Measurements from ENCODE around the gene MARCHF2. TPM values are rescaled to one million over a fixed set of nuclear protein-coding genes. Genes with fewer than 3 reads are reported as not detected.
A peak's percentile ranks its signal among the peaks of the same experiment; 100 is the strongest.

MARCHF2 gene
- polyA plus RNA-seq, 1 of the 3 experiments (the other 2 are of a cell fraction), result 57.2 TPM

GRCh38 chr19:8458380-8458779 is 45.3 kb downstream of the MARCHF2 start:
- Histone ChIP-seq H3K4me2 (no peak overlapping the region), H4K20me1 (ENCODE audit: insufficient read depth) (peaks cover 100% of the 10 kb centered on the region), H3K36me3 (replicated peaks in 1 of 2; ENCODE audit: control insufficient read depth in 1 of 2, insufficient read depth in 2 of 2, low read length in 1 of 2) (peaks cover 38 to 57% of the 10 kb centered on the region in 2 experiments), H3K79me2 (ENCODE audit: insufficient read depth) (peaks cover 100% of the 10 kb centered on the region), H3K9ac (no peak overlapping the region), H3K9me3 (no peaks in the 10 kb centered on the region), H3K9me2 (no peaks in the 10 kb centered on the region), H3K4me1 (ENCODE audit: control insufficient read depth in 1 of 2, insufficient read depth in 2 of 2, low read depth in 1 of 2, low read length in 1 of 2) (peaks cover 19 to 26% of the 10 kb centered on the region in 2 experiments), H3K4me3 (ENCODE audit: low read depth in 2 of 2, low read length in 1 of 2) (no peak overlapping the region), H3K27ac (ENCODE audit: low read depth in 2 of 2, low read length in 1 of 2) (peak overlapping the region in 1 of 2 experiments; percentile 6; a peak in 2 of 4 replicates), H3F3A (replicated peaks; ENCODE audit: insufficient read depth) (peaks cover 25% of the 10 kb centered on the region), H2AFZ (ENCODE audit: low read depth) (no peak overlapping the region), H3K27me3 (ENCODE audit: insufficient read depth) (no peaks in the 10 kb centered on the region)
- ChIA-PET POLR2A (interaction anchor here (1.1 kb wide), 1 partner anchor 14 kb away, joined by 4 read pairs; the partner anchor contains the start of gene HNRNPM), CTCF (interaction anchor here (1.7 to 2.2 kb wide), 2 partner anchors 12 to 105 kb away, joined by 6 to 7 read pairs; no protein-coding TSS in a partner anchor)
- no peak for DNase-seq
- WGBS (ENCODE audit: low lambda C conversion rate), result 89% methylated on average over 5 of the region's 5 CpGs
- TF ChIP-seq TCF12 (IDR thresholded peaks at IDR 0.05), result no peak
- no peak for TF ChIP-seq SMC3 (IDR thresholded peaks at IDR 0.05; ENCODE audit: low read depth, low read length)
- no peak for TF ChIP-seq IRF3 (IDR thresholded peaks at IDR 0.05; ENCODE audit: low read depth, low read length)
- no peak for TF ChIP-seq EP300 (IDR thresholded peaks at IDR 0.05; ENCODE audit: borderline replicate concordance in 1 of 2, low read depth in 1 of 2, low read length in 1 of 2)
- no peak for TF ChIP-seq GABPA (IDR thresholded peaks at IDR 0.05; ENCODE audit: low read depth)
- no peak for TF ChIP-seq ELF1 (IDR thresholded peaks at IDR 0.05)
- no peak for TF ChIP-seq NRF1 (IDR thresholded peaks at IDR 0.05; ENCODE audit: low read depth, low read length)
- no peak for TF ChIP-seq MAX (IDR thresholded peaks at IDR 0.05; ENCODE audit: low read depth)
- TF ChIP-seq RFX5 (IDR thresholded peaks at IDR 0.05; ENCODE audit: low read length), result no peak
- no peak for TF ChIP-seq RXRA (IDR thresholded peaks at IDR 0.05; ENCODE audit: borderline replicate concordance, low read depth)

DNA sequence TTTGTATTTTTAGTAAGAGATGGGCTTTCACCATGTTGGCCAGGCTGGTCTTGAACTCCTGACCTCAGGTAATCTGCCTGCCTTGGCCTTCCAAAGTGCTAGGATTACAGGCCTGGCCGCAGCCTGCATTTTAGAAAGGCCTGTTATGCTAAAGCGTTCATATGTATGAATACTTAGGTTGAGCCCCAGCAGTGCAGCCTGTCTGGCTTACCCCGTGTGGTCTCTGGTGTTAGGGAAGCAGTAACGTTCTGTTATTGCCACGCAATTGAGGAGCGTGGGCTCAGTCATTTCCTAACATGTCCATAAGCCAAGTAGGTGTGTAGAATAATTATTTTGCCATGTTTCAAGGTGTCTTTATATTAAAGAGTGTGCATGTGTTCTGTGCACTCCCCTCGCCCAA is 46.0 kb downstream of the MARCHF2 start:
- DNase-seq, result no peak
- Histone ChIP-seq H3K27me3 (ENCODE audit: insufficient read depth) (no peaks in the 10 kb centered on the region), H2AFZ (ENCODE audit: low read depth) (no peak overlapping the region), H3K79me2 (ENCODE audit: insufficient read depth) (peaks cover 100% of the 10 kb centered on the region), H3K9me2 (no peaks in the 10 kb centered on the region), H3K36me3 (replicated peaks in 1 of 2; ENCODE audit: control insufficient read depth in 1 of 2, insufficient read depth in 2 of 2, low read length in 1 of 2) (peaks cover 41 to 63% of the 10 kb centered on the region in 2 experiments), H3K9ac (no peak overlapping the region; the same call in 1 of the 2 replicates), H3K27ac (ENCODE audit: low read depth in 2 of 2, low read length in 1 of 2) (peak overlapping the region in 1 of 2 experiments; percentile 43; a peak in 3 of 4 replicates), H3F3A (replicated peaks; ENCODE audit: insufficient read depth) (peaks cover 25% of the 10 kb centered on the region), H3K4me1 (ENCODE audit: control insufficient read depth in 1 of 2, insufficient read depth in 2 of 2, low read depth in 1 of 2, low read length in 1 of 2) (peaks cover 19 to 26% of the 10 kb centered on the region in 2 experiments), H3K9me3 (no peaks in the 10 kb centered on the region), H3K4me3 (ENCODE audit: low read depth in 2 of 2, low read length in 1 of 2) (no peak overlapping the region; a peak in 1 of 4 replicates), H4K20me1 (ENCODE audit: insufficient read depth) (peaks cover 100% of the 10 kb centered on the region), H3K4me2 (peak overlapping the region; percentile 5)
- ChIA-PET CTCF (no interaction called here), POLR2A (no interaction called here)
- WGBS (ENCODE audit: low lambda C conversion rate), result 80% methylated on average over 7 of the region's 7 CpGs
- TF ChIP-seq GABPA (IDR thresholded peaks at IDR 0.05; ENCODE audit: low read depth), result no peak
- TF ChIP-seq FOXJ3 (CRISPR knock-in tag; IDR thresholded peaks at IDR 0.05), result no peak
- TF ChIP-seq, protein P1, sequence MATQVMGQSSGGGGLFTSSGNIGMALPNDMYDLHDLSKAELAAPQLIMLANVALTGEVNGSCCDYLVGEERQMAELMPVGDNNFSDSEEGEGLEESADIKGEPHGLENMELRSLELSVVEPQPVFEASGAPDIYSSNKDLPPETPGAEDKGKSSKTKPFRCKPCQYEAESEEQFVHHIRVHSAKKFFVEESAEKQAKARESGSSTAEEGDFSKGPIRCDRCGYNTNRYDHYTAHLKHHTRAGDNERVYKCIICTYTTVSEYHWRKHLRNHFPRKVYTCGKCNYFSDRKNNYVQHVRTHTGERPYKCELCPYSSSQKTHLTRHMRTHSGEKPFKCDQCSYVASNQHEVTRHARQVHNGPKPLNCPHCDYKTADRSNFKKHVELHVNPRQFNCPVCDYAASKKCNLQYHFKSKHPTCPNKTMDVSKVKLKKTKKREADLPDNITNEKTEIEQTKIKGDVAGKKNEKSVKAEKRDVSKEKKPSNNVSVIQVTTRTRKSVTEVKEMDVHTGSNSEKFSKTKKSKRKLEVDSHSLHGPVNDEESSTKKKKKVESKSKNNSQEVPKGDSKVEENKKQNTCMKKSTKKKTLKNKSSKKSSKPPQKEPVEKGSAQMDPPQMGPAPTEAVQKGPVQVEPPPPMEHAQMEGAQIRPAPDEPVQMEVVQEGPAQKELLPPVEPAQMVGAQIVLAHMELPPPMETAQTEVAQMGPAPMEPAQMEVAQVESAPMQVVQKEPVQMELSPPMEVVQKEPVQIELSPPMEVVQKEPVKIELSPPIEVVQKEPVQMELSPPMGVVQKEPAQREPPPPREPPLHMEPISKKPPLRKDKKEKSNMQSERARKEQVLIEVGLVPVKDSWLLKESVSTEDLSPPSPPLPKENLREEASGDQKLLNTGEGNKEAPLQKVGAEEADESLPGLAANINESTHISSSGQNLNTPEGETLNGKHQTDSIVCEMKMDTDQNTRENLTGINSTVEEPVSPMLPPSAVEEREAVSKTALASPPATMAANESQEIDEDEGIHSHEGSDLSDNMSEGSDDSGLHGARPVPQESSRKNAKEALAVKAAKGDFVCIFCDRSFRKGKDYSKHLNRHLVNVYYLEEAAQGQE (IDR thresholded peaks at IDR 0.05; ENCODE audit: low read depth, low read length), result no peak
- TF ChIP-seq EP300 (IDR thresholded peaks at IDR 0.05; ENCODE audit: borderline replicate concordance in 1 of 2, low read depth in 1 of 2, low read length in 1 of 2), result no peak
- TF ChIP-seq ELF1 (IDR thresholded peaks at IDR 0.05), result no peak
- TF ChIP-seq GATA2 (CRISPR knock-in tag; IDR thresholded peaks at IDR 0.05), result no peak
- TF ChIP-seq RFX5 (IDR thresholded peaks at IDR 0.05; ENCODE audit: low read length), result no peak
- no peak for TF ChIP-seq USF1 (IDR thresholded peaks at IDR 0.05; ENCODE audit: borderline replicate concordance, low read depth)
- TF ChIP-seq SMC3 (IDR thresholded peaks at IDR 0.05; ENCODE audit: low read depth, low read length), result no peak
- TF ChIP-seq CHD2 (IDR thresholded peaks at IDR 0.05; ENCODE audit: low read length, partially characterized antibody), result no peak
- no peak for TF ChIP-seq YY1 (IDR thresholded peaks at IDR 0.05; ENCODE audit: low read depth)
- no peak for TF ChIP-seq CTCF (IDR thresholded peaks at IDR 0.05)
- TF ChIP-seq FOXM1 (IDR thresholded peaks at IDR 0.05; ENCODE audit: low read depth), result no peak
- TF ChIP-seq NFIC (IDR thresholded peaks at IDR 0.05; ENCODE audit: borderline replicate concordance), result no peak
